GM20000 (cell line): ENCODE results near the gene HS6ST3.

Experiments
- DNase-seq: peaks from one replicate; pipeline ENCODE4 v3.0.0; 2012; ENCODE audit warnings: low spot score
- CTCF ChIP-seq: IDR thresholded peaks from 2 replicates; pipeline ENCODE4 v1.5.1; 2012; ENCODE audit warnings: mild to moderate bottlenecking, control low read depth; ENCODE audit errors: extremely low read depth, missing control alignments

The HS6ST3 gene

GRCh38 chr13:96431044-96431581 is 341.2 kb downstream of the HS6ST3 start:
- DNase-seq, result no peak

GRCh38 chr13:96444676-96445075 is 354.8 kb downstream of the HS6ST3 start:
- no peak for DNase-seq
- no peak for TF ChIP-seq CTCF

More at GRCh38 chr13:96431044-96431581, 341.2 kb downstream of the HS6ST3 start:
- TF ChIP-seq CTCF, result no peak

GRCh38 chr13:96449920-96450319 is 360.0 kb downstream of the HS6ST3 start:
- no peak for TF ChIP-seq CTCF
- DNase-seq, result no peak

- no peak for TF ChIP-seq CTCF
- DNase-seq, result no peak
These were observed 360.6 kb downstream of the HS6ST3 start for GRCh38 chr13:96450326-96451020.

- no peak for DNase-seq
- TF ChIP-seq CTCF, result no peak
These were observed 364.6 kb downstream of the HS6ST3 start for GRCh38 chr13:96454466-96454865.

GRCh38 chr13:96460609-96461008 is 370.7 kb downstream of the HS6ST3 start:
- no peak for DNase-seq
- no peak for TF ChIP-seq CTCF

- no peak for DNase-seq
- TF ChIP-seq CTCF, result no peak
These were observed 383.7 kb downstream of the HS6ST3 start for GRCh38 chr13:96473526-96474180.
